H9 (cell line): Measurements from ENCODE around the gene BIVM. TPM values are rescaled to one million over a fixed set of nuclear protein-coding genes. Genes with fewer than 3 reads are reported as not detected.

Experiments used
- DNase-seq: peaks from one replicate; pipeline ENCODE4 v3.0.0-alpha.2; 2017
- H2AFZ ChIP-seq: one replicate; pipeline ENCODE4 v1.6.1; 2013; ENCODE audit warnings: mild to moderate bottlenecking, low read length, control low read depth, moderate library complexity
- H2AK5ac ChIP-seq: 2 replicates; pipeline ENCODE4 v1.6.1; 2013; ENCODE audit warnings: low read length, control low read depth, mixed read lengths; ENCODE audit not compliant: insufficient read length
- H2BK120ac ChIP-seq: one replicate; pipeline ENCODE4 v1.6.1; 2013; ENCODE audit warnings: low read depth, mild to moderate bottlenecking, low read length, control low read depth, inconsistent platforms; ENCODE audit not compliant: poor library complexity, severe bottlenecking
- H2BK12ac ChIP-seq: 2 replicates; pipeline ENCODE4 v1.6.1; 2013; ENCODE audit warnings: low read length, control low read depth, mixed read lengths, low read depth; ENCODE audit not compliant: insufficient read length
- H2BK15ac ChIP-seq: 2 replicates; pipeline ENCODE4 v1.6.1; 2013; ENCODE audit warnings: low read depth, low read length, control low read depth
- H2BK20ac ChIP-seq: one replicate; pipeline ENCODE4 v1.6.1; 2013; ENCODE audit warnings: low read depth, mild to moderate bottlenecking, low read length, control low read depth, inconsistent platforms; ENCODE audit not compliant: poor library complexity, severe bottlenecking
- H2BK5ac ChIP-seq: 2 replicates; pipeline ENCODE4 v1.6.1; 2013; ENCODE audit warnings: low read length, control low read depth, mixed read lengths; ENCODE audit not compliant: insufficient read length
- H3K14ac ChIP-seq: 2 replicates; pipeline ENCODE4 v1.6.1; 2013; ENCODE audit warnings: low read length, control low read depth; ENCODE audit not compliant: insufficient read depth
- H3K18ac ChIP-seq: 2 replicates; pipeline ENCODE4 v1.6.1; 2013; ENCODE audit warnings: low read depth, mild to moderate bottlenecking, mixed read lengths, low read length, control low read depth; ENCODE audit not compliant: insufficient read length
- H3K23ac ChIP-seq: 2 replicates; pipeline ENCODE4 v1.6.1; 2013; ENCODE audit warnings: low read length, control low read depth, mixed read lengths, low read depth; ENCODE audit not compliant: insufficient read length
- H3K23me2 ChIP-seq: 2 replicates; pipeline ENCODE4 v1.6.1; 2013; ENCODE audit warnings: low read depth, mild to moderate bottlenecking, mixed read lengths, low read length, control low read depth; ENCODE audit not compliant: insufficient read length, poor library complexity, severe bottlenecking
- H3K27ac ChIP-seq: 2 replicates; pipeline ENCODE4 v1.5.1; 2013; ENCODE audit warnings: low read length, control low read depth, mixed read lengths, low read depth; ENCODE audit not compliant: insufficient read length
- H3K27me3 ChIP-seq: 2 replicates; pipeline ENCODE4 v1.6.1; 2013; ENCODE audit warnings: low read length, control low read depth, inconsistent platforms; ENCODE audit not compliant: insufficient read depth
- H3K4ac ChIP-seq: 2 replicates; pipeline ENCODE4 v1.6.1; 2013; ENCODE audit warnings: low read depth, mild to moderate bottlenecking, control low read depth, inconsistent platforms, low read length, moderate library complexity
- H3K4me1 ChIP-seq: 2 replicates; pipeline ENCODE4 v1.6.1; 2013; ENCODE audit warnings: low read length, control low read depth, inconsistent platforms; ENCODE audit not compliant: insufficient read depth
- H3K4me2 ChIP-seq: 2 replicates; pipeline ENCODE4 v1.6.1; 2013; ENCODE audit warnings: low read length, control low read depth, mixed read lengths; ENCODE audit not compliant: insufficient read length, insufficient read depth
- H3K56ac ChIP-seq: 2 replicates; pipeline ENCODE4 v1.6.1; 2013; ENCODE audit warnings: low read depth, mild to moderate bottlenecking, mixed read lengths, low read length, control low read depth; ENCODE audit not compliant: insufficient read length
- H3K79me1 ChIP-seq: 2 replicates; pipeline ENCODE4 v1.6.1; 2013; ENCODE audit warnings: low read depth, mild to moderate bottlenecking, moderate library complexity, low read length, control low read depth, inconsistent platforms; ENCODE audit not compliant: insufficient read depth, poor library complexity, severe bottlenecking
- H3K79me2 ChIP-seq: 2 replicates; pipeline ENCODE4 v1.6.1; 2013; ENCODE audit warnings: low read length, control low read depth, inconsistent platforms; ENCODE audit not compliant: insufficient read depth
- H3K9ac ChIP-seq: 2 replicates; pipeline ENCODE4 v1.6.1; 2013; ENCODE audit warnings: low read length, control low read depth, mixed read lengths; ENCODE audit not compliant: insufficient read length; ENCODE audit errors: extremely low read depth
- H3K9me3 ChIP-seq: one replicate; pipeline ENCODE4 v1.6.1; 2013; ENCODE audit warnings: low read depth, low read length, inconsistent platforms; ENCODE audit not compliant: control insufficient read depth
- H3T11ph ChIP-seq: one replicate; pipeline ENCODE4 v1.6.1; 2013; ENCODE audit warnings: mild to moderate bottlenecking, low read length, control low read depth, inconsistent platforms
- H4K20me1 ChIP-seq: one replicate; pipeline ENCODE4 v1.6.1; 2013; ENCODE audit not compliant: control insufficient read depth, insufficient read length, insufficient read depth
- H4K5ac ChIP-seq: 2 replicates; pipeline ENCODE4 v1.6.1; 2013; ENCODE audit warnings: low read depth, mild to moderate bottlenecking, mixed read lengths, low read length, control low read depth; ENCODE audit not compliant: insufficient read length
- H4K8ac ChIP-seq: replicated peaks from 2 replicates; pipeline ENCODE4 v1.6.1; 2013; ENCODE audit warnings: low read length, control low read depth, mixed read lengths, low read depth; ENCODE audit not compliant: insufficient read length
- H4K91ac ChIP-seq: 2 replicates; pipeline ENCODE4 v1.6.1; 2013; ENCODE audit warnings: low read depth, mild to moderate bottlenecking, moderate library complexity, mixed read lengths, low read length, control low read depth; ENCODE audit not compliant: insufficient read length
- H3K27ac Mint-ChIP-seq, 3 experiments: 2 replicates in 2 of 3; 3 replicates in 1 of 3; pipeline ENCODE4 v1.8.0; 2020 to 2021; ENCODE audit warnings: mixed read lengths in 3 of 3, mild to moderate bottlenecking in 1 of 3, moderate library complexity in 1 of 3
- H3K27me3 Mint-ChIP-seq: 2 replicates; pipeline ENCODE4 v1.8.0; 2021; ENCODE audit warnings: low read depth, mild to moderate bottlenecking, moderate library complexity, mixed read lengths
- H3K36me3 Mint-ChIP-seq, 3 experiments: 2 replicates in 2 of 3; 3 replicates in 1 of 3; pipeline ENCODE4 v1.8.0; 2020 to 2021; ENCODE audit warnings: low read depth in 3 of 3, mixed read lengths in 3 of 3; ENCODE audit not compliant: insufficient read depth in 1 of 3
- H3K4me1 Mint-ChIP-seq, 2 experiments: 2 replicates each; pipeline ENCODE4 v1.8.0; 2020; ENCODE audit warnings: mixed read lengths in 2 of 2
- H3K4me3 Mint-ChIP-seq, 2 experiments: 2 replicates in 1 of 2; 3 replicates in 1 of 2; pipeline ENCODE4 v1.8.0; 2020 to 2021; ENCODE audit warnings: mild to moderate bottlenecking in 2 of 2, mixed read lengths in 2 of 2, moderate library complexity in 1 of 2
- H3K9me3 Mint-ChIP-seq, 2 experiments: 2 replicates in 1 of 2; 3 replicates in 1 of 2; pipeline ENCODE4 v1.8.0; 2020; ENCODE audit warnings: mild to moderate bottlenecking in 2 of 2, mixed read lengths in 2 of 2, moderate library complexity in 1 of 2
- WGBS: extraction: QIAGEN DNeasy Blood & Tissue Kit; methylation state at CpG from one replicate; pipeline ENCODE4 v1.1.7; 2013; ENCODE audit warnings: missing lambda C conversion rate, low lambda C conversion rate, mixed read lengths; ENCODE audit not compliant: insufficient read length; ENCODE audit errors: extremely low coverage; 5-methylcytosine and 5-hydroxymethylcytosine counted together
- total RNA-seq: library from RNA; stranded (reverse); gene quantifications from 2 replicates; pipeline ENCODE4 v1.2.1, GENCODE V29; 2021
- TF ChIP-seq, protein P1 (sequence below): fragments of 200-600 bp; sonication (generic); conservative IDR thresholded peaks from 3 replicates; pipeline ENCODE4 v1.8.0; 2021; ENCODE audit warnings: antibody characterized with exemption, mild to moderate bottlenecking

Gene BIVM
- total RNA-seq, 1 experiment from 2014 or later: 9.0 TPM

DNA sequence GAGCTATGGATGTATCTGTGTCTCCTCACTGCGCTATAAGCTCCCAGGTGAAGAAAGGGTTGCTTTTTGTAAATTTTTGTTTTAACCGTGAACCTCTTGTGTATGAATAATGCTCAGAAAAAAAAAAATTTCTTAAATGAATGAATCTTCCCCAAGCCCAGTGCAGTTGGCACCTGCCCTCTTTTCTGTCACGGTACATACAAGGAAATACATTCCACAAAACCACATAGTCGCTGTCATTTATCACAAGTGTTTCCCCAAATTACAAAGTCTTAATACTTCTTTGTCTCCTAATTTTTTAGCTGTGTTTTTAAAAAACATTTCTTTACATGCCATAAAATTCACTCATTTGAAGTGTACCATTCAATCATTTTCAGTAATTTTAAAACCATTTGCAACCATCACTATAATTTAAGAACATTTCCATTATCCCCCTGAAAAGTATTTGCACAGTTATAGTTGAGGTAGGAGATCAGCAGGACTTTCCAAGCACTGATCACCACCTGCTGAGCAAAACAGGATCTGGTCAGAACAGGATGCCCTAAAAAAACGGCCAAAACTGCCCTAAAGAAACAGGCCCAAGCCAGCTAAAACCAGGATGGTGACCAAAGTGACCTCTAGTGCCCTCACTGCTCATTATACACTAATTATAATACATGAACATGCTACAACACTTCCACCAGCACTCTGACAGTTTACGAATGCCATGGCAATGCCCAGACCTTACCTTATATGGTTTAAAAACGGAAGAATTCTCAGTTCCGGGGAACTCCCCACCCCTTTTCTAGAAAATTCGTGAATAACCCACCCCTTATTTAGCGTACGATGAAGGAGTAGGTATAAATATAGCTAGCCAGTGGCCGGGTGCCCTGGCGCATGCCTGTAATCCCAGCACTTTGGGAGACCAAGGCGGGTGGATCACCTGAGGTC is 24.1 kb upstream of the BIVM start:
- Mint-ChIP-seq H3K27ac (no peak overlapping the region), H3K36me3 (peaks cover 0 to 3% (median 0%) of the 10 kb centered on the region in 3 experiments; a peak in 2 of 7 replicates), H3K27me3 (peaks cover 9% of the 10 kb centered on the region), H3K4me3 (peak overlapping the region; percentile 82 to 83), H3K4me1 (peaks cover 8 to 14% of the 10 kb centered on the region in 2 experiments), H3K9me3 (peaks cover 0 to 2% of the 10 kb centered on the region in 2 experiments; a peak in 2 of 5 replicates)
- Histone ChIP-seq H3K79me1 (no peaks in the 10 kb centered on the region), H3K27ac (no peak overlapping the region), H3K9me3 (no peaks in the 10 kb centered on the region), H3K56ac (no peak overlapping the region), H4K5ac (no peak overlapping the region), H2BK12ac (no peak overlapping the region), H3K14ac (no peak overlapping the region; the same call in 1 of the 2 replicates), H3K23me2 (peaks cover 5% of the 10 kb centered on the region), H2BK120ac (no peak overlapping the region), H3K4ac (no peak overlapping the region), H4K20me1 (no peaks in the 10 kb centered on the region), H3K4me2 (no peak overlapping the region), H3K23ac (no peak overlapping the region), H4K91ac (no peak overlapping the region), H3K27me3 (no peaks in the 10 kb centered on the region; the same call in 1 of the 2 replicates), H2BK5ac (no peak overlapping the region), H3K4me1 (peaks cover 2% of the 10 kb centered on the region; the same call in 1 of the 2 replicates), H2BK15ac (no peak overlapping the region), H2AFZ (no peak overlapping the region), H4K8ac (no peak overlapping the region), H3K79me2 (no peaks in the 10 kb centered on the region), H3T11ph (no peak overlapping the region), H2BK20ac (no peak overlapping the region), H3K9ac (no peak overlapping the region), H3K18ac (peak overlapping the region; percentile 1), H2AK5ac (no peak overlapping the region)
- TF ChIP-seq, protein P1, sequence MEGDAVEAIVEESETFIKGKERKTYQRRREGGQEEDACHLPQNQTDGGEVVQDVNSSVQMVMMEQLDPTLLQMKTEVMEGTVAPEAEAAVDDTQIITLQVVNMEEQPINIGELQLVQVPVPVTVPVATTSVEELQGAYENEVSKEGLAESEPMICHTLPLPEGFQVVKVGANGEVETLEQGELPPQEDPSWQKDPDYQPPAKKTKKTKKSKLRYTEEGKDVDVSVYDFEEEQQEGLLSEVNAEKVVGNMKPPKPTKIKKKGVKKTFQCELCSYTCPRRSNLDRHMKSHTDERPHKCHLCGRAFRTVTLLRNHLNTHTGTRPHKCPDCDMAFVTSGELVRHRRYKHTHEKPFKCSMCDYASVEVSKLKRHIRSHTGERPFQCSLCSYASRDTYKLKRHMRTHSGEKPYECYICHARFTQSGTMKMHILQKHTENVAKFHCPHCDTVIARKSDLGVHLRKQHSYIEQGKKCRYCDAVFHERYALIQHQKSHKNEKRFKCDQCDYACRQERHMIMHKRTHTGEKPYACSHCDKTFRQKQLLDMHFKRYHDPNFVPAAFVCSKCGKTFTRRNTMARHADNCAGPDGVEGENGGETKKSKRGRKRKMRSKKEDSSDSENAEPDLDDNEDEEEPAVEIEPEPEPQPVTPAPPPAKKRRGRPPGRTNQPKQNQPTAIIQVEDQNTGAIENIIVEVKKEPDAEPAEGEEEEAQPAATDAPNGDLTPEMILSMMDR: no peak
- whole genome bisulfite sequencing: no CpG with 5 or more reads among the region's 14 CpGs
- DNase-seq: no peak
